Measurements from ENCODE around the gene CNKSR1.

- TF ChIP-seq CTCF (conservative IDR thresholded peaks at IDR 0.05; ENCODE audit: low read depth, low read length) (no peak), RCOR1 (IDR thresholded peaks at IDR 0.05; ENCODE audit: insufficient replicate concordance, low read length) (no peak), POLR2A (IDR thresholded peaks at IDR 0.05; ENCODE audit: low read depth, low read length) (no peak), ELK1 (IDR thresholded peaks at IDR 0.05; ENCODE audit: borderline replicate concordance, low read depth, low read length) (no peak), SMC3 (IDR thresholded peaks at IDR 0.05; ENCODE audit: low read depth, low read length) (no peak), RAD21 (IDR thresholded peaks at IDR 0.05; ENCODE audit: low read length) (no peak), MAFK (IDR thresholded peaks at IDR 0.05; ENCODE audit: low read depth, low read length) (no peak), FOS (IDR thresholded peaks at IDR 0.05; ENCODE audit: low read depth, low read length) (no peak), MXI1 (IDR thresholded peaks at IDR 0.05; ENCODE audit: borderline replicate concordance, low read depth, low read length) (no peak), NFE2L2 (IDR thresholded peaks at IDR 0.05; ENCODE audit: low read depth, low read length) (no peak)
- TF ChIP-seq, protein P1, sequence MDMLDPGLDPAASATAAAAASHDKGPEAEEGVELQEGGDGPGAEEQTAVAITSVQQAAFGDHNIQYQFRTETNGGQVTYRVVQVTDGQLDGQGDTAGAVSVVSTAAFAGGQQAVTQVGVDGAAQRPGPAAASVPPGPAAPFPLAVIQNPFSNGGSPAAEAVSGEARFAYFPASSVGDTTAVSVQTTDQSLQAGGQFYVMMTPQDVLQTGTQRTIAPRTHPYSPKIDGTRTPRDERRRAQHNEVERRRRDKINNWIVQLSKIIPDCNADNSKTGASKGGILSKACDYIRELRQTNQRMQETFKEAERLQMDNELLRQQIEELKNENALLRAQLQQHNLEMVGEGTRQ (IDR thresholded peaks at IDR 0.05; ENCODE audit: low read depth, low read length): no peak
Observed at GRCh38 chr1:26130695-26131094, 46.6 kb upstream of the CNKSR1 start.

Measured in IMR-90 (cell line).